PFSK-1 (cell line): ENCODE results near the gene PDZD2.

Experiments used
- FOXP2 ChIP-seq: optimal IDR thresholded peaks from 2 replicates; pipeline ENCODE3; 2011; ENCODE audit warnings: borderline replicate concordance, control low read depth, inconsistent platforms; ENCODE audit not compliant: insufficient read depth; ENCODE audit errors: extremely low read length, extremely low read depth
- POLR2AphosphoS5 ChIP-seq: IDR thresholded peaks from 2 replicates; pipeline ENCODE4 v1.6.1; 2012; ENCODE audit warnings: low read depth, mild to moderate bottlenecking, control low read depth, low read length, moderate library complexity
- REST ChIP-seq, 2 experiments: IDR thresholded peaks; 2 replicates each; pipeline versions ENCODE4 v1.6.1 to v1.8.0; 2011 to 2012; ENCODE audit warnings: low read depth in 2 of 2, low read length in 2 of 2, control low read depth in 1 of 2, inconsistent platforms in 1 of 2, mild to moderate bottlenecking in 1 of 2, moderate library complexity in 1 of 2; ENCODE audit not compliant: insufficient read depth in 1 of 2
- SIN3A ChIP-seq: IDR thresholded peaks from 2 replicates; pipeline ENCODE4 v1.6.1; 2012; ENCODE audit warnings: mild to moderate bottlenecking, low read length, moderate library complexity, borderline replicate concordance; ENCODE audit not compliant: insufficient read depth
- TAF1 ChIP-seq: IDR thresholded peaks from 2 replicates; pipeline ENCODE4 v1.6.1; 2012; ENCODE audit warnings: low read length, control low read depth, borderline replicate concordance; ENCODE audit not compliant: insufficient read depth

Gene PDZD2

DNA sequence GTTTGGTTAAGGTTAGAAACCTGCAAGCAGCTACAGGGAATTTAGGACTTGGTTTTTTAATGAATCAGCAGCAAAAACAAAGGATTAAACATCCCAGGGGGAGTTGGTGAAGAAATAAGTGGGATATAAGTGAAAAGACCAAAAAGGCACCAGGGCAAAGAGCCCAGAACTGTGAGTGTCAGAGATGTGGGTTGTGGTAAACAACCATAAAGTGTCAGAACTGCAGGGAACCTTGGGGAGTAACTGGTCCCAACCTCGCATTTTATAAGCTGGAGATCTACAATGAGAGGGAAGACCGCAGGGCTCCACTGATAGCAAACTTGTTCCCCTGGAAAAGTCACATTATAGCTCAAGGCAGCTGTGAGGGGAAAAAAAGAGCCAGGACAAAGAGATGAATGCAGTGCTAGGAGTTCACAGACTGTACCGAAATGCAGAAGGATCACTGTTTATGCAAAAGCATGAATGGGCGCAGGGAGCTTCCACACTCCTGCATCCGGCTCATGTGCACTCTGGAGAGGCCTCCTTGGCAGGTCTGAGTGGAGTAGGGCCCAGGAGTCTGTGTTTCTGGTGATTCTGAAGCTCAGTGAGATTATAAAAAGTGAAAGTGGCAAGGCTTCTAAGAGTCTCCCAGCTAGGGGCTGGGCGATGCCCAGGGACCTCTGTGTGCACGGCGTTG lies 378.9 kb downstream of the PDZD2 start:
- TF ChIP-seq FOXP2 (peak; percentile 59), TAF1 (no peak), REST (IDR thresholded peaks at IDR 0.05; ENCODE audit: insufficient read depth in 1 of 2, low read depth in 2 of 2, low read length in 2 of 2) (no peak), POLR2AphosphoS5 (no peak), SIN3A (no peak)

- no peak for TF ChIP-seq SIN3A
- TF ChIP-seq POLR2AphosphoS5, result no peak
- TF ChIP-seq FOXP2, result no peak
- no peak for TF ChIP-seq TAF1
- no peak for TF ChIP-seq REST (IDR thresholded peaks at IDR 0.05; ENCODE audit: insufficient read depth in 1 of 2, low read depth in 2 of 2, low read length in 2 of 2)
Observed at GRCh38 chr5:32018476-32019436, 379.8 kb downstream of the PDZD2 start.

GRCh38 chr5:32020271-32020670 lies 381.3 kb downstream of the PDZD2 start:
- TF ChIP-seq POLR2AphosphoS5, result no peak
- no peak for TF ChIP-seq TAF1
- no peak for TF ChIP-seq FOXP2
- TF ChIP-seq SIN3A, result no peak
- TF ChIP-seq REST (IDR thresholded peaks at IDR 0.05; ENCODE audit: insufficient read depth in 1 of 2, low read depth in 2 of 2, low read length in 2 of 2), result no peak

GRCh38 chr5:32020946-32021345 lies 382.0 kb downstream of the PDZD2 start:
- no peak for TF ChIP-seq TAF1
- TF ChIP-seq FOXP2, result no peak
- TF ChIP-seq SIN3A, result no peak
- TF ChIP-seq REST (IDR thresholded peaks at IDR 0.05; ENCODE audit: insufficient read depth in 1 of 2, low read depth in 2 of 2, low read length in 2 of 2), result no peak
- TF ChIP-seq POLR2AphosphoS5, result no peak
